Lower leg skin (tissue), 4 donors: ENCODE measurements around the gene CSPG4. TPM values are rescaled to one million over a fixed set of nuclear protein-coding genes. Genes with fewer than 3 reads are reported as not detected.
"Not testable (repeated sequence)": the region's sequence is repeated elsewhere in the genome, so short reads cannot be mapped to it uniquely, and the experiment has no call there.

Experiments used
- DNase-seq, 2 donors: peaks; one replicate each; pipeline ENCODE4 v3.0.0-alpha.2; 2019; ENCODE audit warnings: low spot score in 2 of 2
- H3K4me3 ChIP-seq: fragments of 200-600 bp; sonication (generic); 2 replicates; pipeline ENCODE4 v1.5.1; 2017; ENCODE audit warnings: mild to moderate bottlenecking, low read depth; ENCODE audit not compliant: poor library complexity, severe bottlenecking
- CTCF ChIP-seq, 3 donors: fragments of 450-650 bp; IDR thresholded peaks; one replicate each; pipeline ENCODE4 v1.5.1; 2016; ENCODE audit warnings: antibody characterized with exemption in 3 of 3, mild to moderate bottlenecking in 3 of 3, moderate library complexity in 2 of 3
- POLR2A ChIP-seq, 2 donors: fragments of 450-650 bp; IDR thresholded peaks; one replicate each; pipeline ENCODE4 v1.6.1; 2016 to 2017; ENCODE audit warnings: antibody characterized with exemption in 2 of 2, mild to moderate bottlenecking in 1 of 2, moderate library complexity in 1 of 2
- WGBS, 2 donors: methylation state at CpG; one replicate each; pipeline ENCODE4 v1.1.5; 2018; 5-methylcytosine and 5-hydroxymethylcytosine counted together
- intact Hi-C: fragments of 100-400 bp; cut with DNase I; formaldehyde crosslinking; loops from one replicate; pipeline ENCODE4 v1.15.0; 2023; ENCODE audit warnings: low total_unique reads
- total RNA-seq, 4 donors: library from RNA; depleted of rRNA; stranded (reverse); fragments of >200 nt; gene quantifications; one replicate each; pipeline ENCODE4 v1.1.0, GENCODE V29; 2016

Gene CSPG4
- total RNA-seq, 4 donors from 2014 or later = 9.1 to 28.7 (median 10.5) TPM

DNA sequence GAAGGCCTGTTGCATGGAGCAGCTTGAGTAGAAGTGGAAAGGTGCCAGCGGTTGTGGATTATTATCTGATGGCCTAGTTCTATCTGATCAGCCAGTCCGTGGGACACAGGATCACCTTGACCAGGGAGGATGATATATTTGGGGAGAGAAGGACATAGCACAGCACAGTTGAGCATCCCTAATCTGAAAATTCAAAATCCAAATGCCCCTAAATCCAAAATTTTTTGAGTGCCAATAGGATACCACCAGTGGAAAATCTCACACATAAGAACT, 6.0 kb downstream of the CSPG4 start:
- intact Hi-C loops = no loop called here
- WGBS, 2 donors = 35 to 39% methylated on average over 2 of the region's 2 CpGs
- no peak for TF ChIP-seq POLR2A (IDR thresholded peaks at IDR 0.05)
- no peak for TF ChIP-seq CTCF (IDR thresholded peaks at IDR 0.05)
- DNase-seq = no peak
- H3K4me3 ChIP-seq = no peak overlapping the region

DNA sequence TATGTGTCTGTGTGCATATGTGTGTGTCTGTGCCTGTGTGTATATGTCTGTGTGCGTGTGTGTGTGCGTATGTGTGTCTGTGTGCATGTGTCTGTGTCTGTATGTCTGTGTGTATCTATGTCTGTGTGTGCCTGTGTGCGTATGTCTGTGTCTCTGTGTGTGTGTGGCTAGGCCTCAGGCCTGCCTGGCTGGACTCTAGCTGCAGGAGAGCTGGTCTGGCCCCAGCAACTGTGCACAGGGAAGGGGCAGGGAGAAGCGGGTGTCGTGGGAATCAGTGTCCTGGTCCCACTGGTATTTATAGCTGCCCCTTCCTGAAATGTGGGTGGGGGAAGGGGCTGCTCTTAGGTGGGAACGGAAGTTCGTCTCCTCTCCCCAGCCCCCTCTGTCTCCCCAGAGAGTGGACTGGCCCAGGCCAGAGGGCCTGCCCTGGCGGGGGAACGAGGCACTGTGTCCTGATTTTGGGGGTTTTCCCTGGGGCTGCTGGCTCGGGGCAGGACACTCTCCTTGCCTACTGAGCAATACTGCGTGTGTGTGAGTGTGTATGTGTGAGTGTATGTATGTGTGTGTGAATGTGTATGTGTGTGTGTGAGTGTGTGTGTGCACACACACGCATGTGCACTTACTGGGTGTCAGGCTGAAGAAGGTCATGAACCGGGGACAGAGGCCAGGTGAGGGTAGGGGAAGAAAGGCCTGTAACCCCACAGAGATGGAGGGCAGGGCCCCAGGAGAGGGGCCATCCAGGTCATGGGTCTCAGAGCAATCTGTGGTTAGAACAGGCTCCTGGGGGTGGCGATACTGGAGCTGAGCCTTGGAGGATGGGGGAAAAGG, 6.6 kb downstream of the CSPG4 start:
- no peak for DNase-seq
- intact Hi-C loops = no loop called here
- TF ChIP-seq POLR2A (IDR thresholded peaks at IDR 0.05) (no peak), CTCF (IDR thresholded peaks at IDR 0.05) (no peak)
- 75 to 78% methylated on average over 14 of the region's 14 CpGs for WGBS, 2 donors
- H3K4me3 ChIP-seq = no peak overlapping the region

GRCh38 chr15:75705375-75705774, 7.3 kb downstream of the CSPG4 start:
- DNase-seq, H3K4me3 ChIP-seq, intact Hi-C loops: not testable (repeated sequence)
- 75 to 80% methylated on average over 5 of the region's 5 CpGs for WGBS, 2 donors

DNA sequence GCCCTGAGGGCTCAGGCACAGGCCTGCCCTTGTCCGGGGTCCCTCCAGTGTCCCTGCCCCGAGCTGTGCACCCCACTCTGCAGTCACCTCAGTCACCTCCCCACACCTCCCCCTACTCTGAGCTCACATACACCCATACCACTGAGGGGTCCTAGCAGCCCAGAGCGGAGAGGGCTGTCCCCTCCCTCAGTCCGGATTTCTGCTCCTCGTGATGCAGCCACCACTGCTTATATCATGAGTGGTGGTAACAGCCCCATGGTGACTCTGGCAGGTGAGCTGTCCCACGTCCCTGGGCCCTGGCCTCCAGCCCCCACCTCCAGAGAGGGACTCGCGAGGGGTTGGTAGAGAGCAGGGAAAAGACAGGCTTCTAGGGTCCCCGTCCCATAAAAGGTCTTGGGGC, 8.0 kb downstream of the CSPG4 start:
- no peak overlapping the region for H3K4me3 ChIP-seq
- TF ChIP-seq POLR2A (IDR thresholded peaks at IDR 0.05) (no peak), CTCF (IDR thresholded peaks at IDR 0.05) (no peak)
- WGBS, 2 donors = 78 to 85% methylated on average over 9 of the region's 9 CpGs
- DNase-seq = no peak
- intact Hi-C loops = no loop called here

GRCh38 chr15:75704263-75704615, 8.4 kb downstream of the CSPG4 start:
- no peak overlapping the region for H3K4me3 ChIP-seq
- WGBS, 2 donors = 29 to 41% methylated on average over 4 to 6 of the region's 6 CpGs
- no peak for TF ChIP-seq POLR2A (IDR thresholded peaks at IDR 0.05)
- no peak for TF ChIP-seq CTCF (IDR thresholded peaks at IDR 0.05)
- no peak for DNase-seq
- intact Hi-C loops = no loop called here

- intact Hi-C loops, H3K4me3 ChIP-seq, DNase-seq: not testable (repeated sequence)
- WGBS, 2 donors = 32% methylated on average over 4 of the region's 18 CpGs; no CpG with 5 or more reads in 1 of the 2 donors
Observed at GRCh38 chr15:75703440-75704262, 9.0 kb downstream of the CSPG4 start.
